ENCODE measurements around the gene ADGRB3. TPM values are rescaled to one million over a fixed set of nuclear protein-coding genes. Genes with fewer than 3 reads are reported as not detected.

ADGRB3 gene
- total RNA-seq, 1 experiment from 2014 or later: not detected

DNA sequence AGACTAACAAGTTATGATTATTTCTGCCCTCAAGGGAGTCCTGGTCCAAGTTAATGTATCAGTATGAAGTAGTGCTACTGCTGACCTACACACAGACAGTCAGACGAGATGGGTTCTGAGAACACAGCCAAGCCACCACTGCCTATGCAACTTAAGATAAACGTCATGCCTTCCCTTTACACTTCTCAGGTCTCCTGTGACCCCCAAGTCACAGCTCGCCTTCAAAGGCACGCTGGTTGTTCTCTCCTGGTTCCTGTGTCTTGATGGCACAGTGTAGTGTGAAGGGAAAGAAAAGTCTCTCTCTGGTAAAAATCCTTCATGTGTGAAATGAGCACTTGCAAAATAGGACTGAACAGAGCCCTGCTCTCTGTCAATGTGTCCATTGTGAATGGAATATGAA lies 377.8 kb downstream of the ADGRB3 start:
- Mint-ChIP-seq H3K27me3 (ENCODE audit: insufficient read depth, unreplicated experiment) (peaks cover 38% of the 10 kb centered on the region), H3K4me3 (ENCODE audit: unreplicated experiment) (no peak overlapping the region), H3K4me1 (ENCODE audit: insufficient read depth, unreplicated experiment) (no peaks in the 10 kb centered on the region), H3K9me3 (ENCODE audit: unreplicated experiment) (no peaks in the 10 kb centered on the region), H3K27ac (ENCODE audit: low read depth, unreplicated experiment) (no peak overlapping the region), H3K36me3 (ENCODE audit: insufficient read depth, unreplicated experiment) (no peaks in the 10 kb centered on the region)
- intact Hi-C loops (cut with micrococcal nuclease): no loop called here
- DNase-seq (ENCODE audit: unreplicated experiment): no peak
- BruUV-seq (replicated peaks): no TSS peak
- POLR2A ChIA-PET: no interaction called here
- TF ChIP-seq, protein P1, sequence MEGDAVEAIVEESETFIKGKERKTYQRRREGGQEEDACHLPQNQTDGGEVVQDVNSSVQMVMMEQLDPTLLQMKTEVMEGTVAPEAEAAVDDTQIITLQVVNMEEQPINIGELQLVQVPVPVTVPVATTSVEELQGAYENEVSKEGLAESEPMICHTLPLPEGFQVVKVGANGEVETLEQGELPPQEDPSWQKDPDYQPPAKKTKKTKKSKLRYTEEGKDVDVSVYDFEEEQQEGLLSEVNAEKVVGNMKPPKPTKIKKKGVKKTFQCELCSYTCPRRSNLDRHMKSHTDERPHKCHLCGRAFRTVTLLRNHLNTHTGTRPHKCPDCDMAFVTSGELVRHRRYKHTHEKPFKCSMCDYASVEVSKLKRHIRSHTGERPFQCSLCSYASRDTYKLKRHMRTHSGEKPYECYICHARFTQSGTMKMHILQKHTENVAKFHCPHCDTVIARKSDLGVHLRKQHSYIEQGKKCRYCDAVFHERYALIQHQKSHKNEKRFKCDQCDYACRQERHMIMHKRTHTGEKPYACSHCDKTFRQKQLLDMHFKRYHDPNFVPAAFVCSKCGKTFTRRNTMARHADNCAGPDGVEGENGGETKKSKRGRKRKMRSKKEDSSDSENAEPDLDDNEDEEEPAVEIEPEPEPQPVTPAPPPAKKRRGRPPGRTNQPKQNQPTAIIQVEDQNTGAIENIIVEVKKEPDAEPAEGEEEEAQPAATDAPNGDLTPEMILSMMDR (IDR thresholded peaks at IDR 0.05; ENCODE audit: unreplicated experiment): no peak
- CTCF ChIA-PET: interaction anchor here (0.6 kb wide), 1 partner anchor 1297 kb away, joined by 3 read pairs; no protein-coding TSS in a partner anchor

DNA sequence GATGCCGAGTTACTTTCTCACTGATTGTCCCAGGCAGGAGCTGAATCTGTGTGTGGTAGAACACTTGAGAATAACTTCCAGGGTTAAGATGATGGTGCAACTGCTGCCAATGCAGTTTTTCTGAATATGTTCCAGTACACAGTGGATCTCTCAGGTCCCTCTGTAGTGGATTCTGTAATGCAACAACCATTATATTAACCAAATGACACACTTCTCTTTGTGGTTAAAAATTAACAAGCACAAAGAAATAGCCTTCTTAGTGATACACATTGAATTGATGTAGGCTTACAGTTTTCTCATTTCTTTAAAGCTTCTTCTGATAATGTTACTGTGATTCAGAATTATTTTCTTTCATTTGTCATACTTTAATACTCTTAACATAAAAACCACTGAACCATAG lies 383.8 kb downstream of the ADGRB3 start:
- TF ChIP-seq, protein P1 (IDR thresholded peaks at IDR 0.05; ENCODE audit: unreplicated experiment): no peak
- Mint-ChIP-seq H3K9me3 (ENCODE audit: unreplicated experiment) (no peaks in the 10 kb centered on the region), H3K27ac (ENCODE audit: low read depth, unreplicated experiment) (no peak overlapping the region), H3K27me3 (ENCODE audit: insufficient read depth, unreplicated experiment) (peaks cover 59% of the 10 kb centered on the region), H3K36me3 (ENCODE audit: insufficient read depth, unreplicated experiment) (no peaks in the 10 kb centered on the region), H3K4me1 (ENCODE audit: insufficient read depth, unreplicated experiment) (no peaks in the 10 kb centered on the region), H3K4me3 (ENCODE audit: unreplicated experiment) (no peak overlapping the region)
- ChIA-PET POLR2A (no interaction called here), CTCF (interaction anchor here (0.6 kb wide), 1 partner anchor 1994 kb away, joined by 3 read pairs; no protein-coding TSS in a partner anchor)
- no TSS peak for BruUV-seq (replicated peaks)
- no peak for DNase-seq (ENCODE audit: unreplicated experiment)
- intact Hi-C loops (cut with micrococcal nuclease): no loop called here

DNA sequence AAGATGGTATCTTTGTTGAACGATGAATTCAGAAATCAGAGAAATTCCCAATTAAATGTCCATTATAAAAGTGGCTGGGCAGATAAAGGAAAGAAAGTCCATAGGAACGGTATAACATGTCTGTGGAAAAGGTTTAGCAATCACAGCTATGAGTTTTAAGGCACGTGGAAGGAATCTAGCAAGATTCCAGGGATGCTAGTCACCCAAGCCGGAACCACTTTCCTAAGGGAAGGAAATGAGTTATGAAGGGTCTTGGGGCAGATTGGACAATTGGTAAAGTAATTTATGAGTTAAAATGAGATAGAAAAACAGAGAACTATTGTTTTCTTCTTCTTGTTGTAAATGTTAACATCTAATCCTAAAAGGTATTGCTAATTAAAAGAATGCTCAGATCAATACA lies 384.8 kb downstream of the ADGRB3 start:
- Mint-ChIP-seq H3K4me3 (ENCODE audit: unreplicated experiment) (no peak overlapping the region), H3K36me3 (ENCODE audit: insufficient read depth, unreplicated experiment) (no peaks in the 10 kb centered on the region), H3K4me1 (ENCODE audit: insufficient read depth, unreplicated experiment) (no peaks in the 10 kb centered on the region), H3K27ac (ENCODE audit: low read depth, unreplicated experiment) (no peak overlapping the region), H3K27me3 (ENCODE audit: insufficient read depth, unreplicated experiment) (peaks cover 58% of the 10 kb centered on the region), H3K9me3 (ENCODE audit: unreplicated experiment) (no peaks in the 10 kb centered on the region)
- ChIA-PET POLR2A (no interaction called here), CTCF (no interaction called here)
- BruUV-seq (replicated peaks): no TSS peak
- intact Hi-C loops (cut with micrococcal nuclease): loop anchor here (5.0 kb wide), 1 partner anchor 278 kb away; no protein-coding TSS in a partner anchor
- TF ChIP-seq, protein P1 (IDR thresholded peaks at IDR 0.05; ENCODE audit: unreplicated experiment): no peak
- DNase-seq (ENCODE audit: unreplicated experiment): no peak

DNA sequence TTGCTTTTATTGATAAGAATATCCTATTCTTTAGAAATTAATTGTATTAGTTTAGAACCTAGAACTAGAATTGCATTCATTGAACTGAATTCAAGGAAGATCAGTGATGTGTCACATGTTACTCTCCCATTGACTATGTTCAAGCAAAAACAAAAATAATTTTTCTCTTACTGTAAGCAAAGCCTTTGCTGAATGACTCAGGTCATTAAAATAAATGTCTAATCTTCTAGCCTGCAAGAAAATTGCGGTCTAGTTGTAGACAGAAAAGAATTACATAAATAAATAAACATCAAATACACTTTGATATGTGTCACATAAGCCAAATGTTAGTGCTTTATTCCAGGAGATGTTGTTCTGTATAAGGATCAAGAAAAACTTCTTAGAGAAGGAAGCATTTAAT lies 387.9 kb downstream of the ADGRB3 start:
- Mint-ChIP-seq H3K36me3 (ENCODE audit: insufficient read depth, unreplicated experiment) (no peaks in the 10 kb centered on the region), H3K4me3 (ENCODE audit: unreplicated experiment) (no peak overlapping the region), H3K4me1 (ENCODE audit: insufficient read depth, unreplicated experiment) (no peaks in the 10 kb centered on the region), H3K27ac (ENCODE audit: low read depth, unreplicated experiment) (no peak overlapping the region), H3K9me3 (ENCODE audit: unreplicated experiment) (no peaks in the 10 kb centered on the region), H3K27me3 (ENCODE audit: insufficient read depth, unreplicated experiment) (peaks cover 66% of the 10 kb centered on the region)
- POLR2A ChIA-PET: no interaction called here
- intact Hi-C loops (cut with micrococcal nuclease): loop anchor here (5.0 kb wide), 1 partner anchor 281 kb away; no protein-coding TSS in a partner anchor
- peak; percentile 6 for DNase-seq (ENCODE audit: unreplicated experiment)
- TF ChIP-seq, protein P1 (IDR thresholded peaks at IDR 0.05; ENCODE audit: unreplicated experiment): no peak
- BruUV-seq (replicated peaks): no TSS peak
- CTCF ChIA-PET: no interaction called here
